H9 (cell line): ENCODE data around the gene TPM4. TPM values are rescaled to one million over a fixed set of nuclear protein-coding genes. Genes with fewer than 3 reads are reported as not detected.

Source experiments
- DNase-seq: peaks from one replicate; pipeline ENCODE4 v3.0.0-alpha.2; 2017
- H2AFZ ChIP-seq: one replicate; pipeline ENCODE4 v1.6.1; 2013; ENCODE audit warnings: mild to moderate bottlenecking, low read length, control low read depth, moderate library complexity
- H2AK5ac ChIP-seq: 2 replicates; pipeline ENCODE4 v1.6.1; 2013; ENCODE audit warnings: low read length, control low read depth, mixed read lengths; ENCODE audit not compliant: insufficient read length
- H2BK120ac ChIP-seq: one replicate; pipeline ENCODE4 v1.6.1; 2013; ENCODE audit warnings: low read depth, mild to moderate bottlenecking, low read length, control low read depth, inconsistent platforms; ENCODE audit not compliant: poor library complexity, severe bottlenecking
- H2BK12ac ChIP-seq: 2 replicates; pipeline ENCODE4 v1.6.1; 2013; ENCODE audit warnings: low read length, control low read depth, mixed read lengths, low read depth; ENCODE audit not compliant: insufficient read length
- H2BK15ac ChIP-seq: 2 replicates; pipeline ENCODE4 v1.6.1; 2013; ENCODE audit warnings: low read depth, low read length, control low read depth
- H2BK20ac ChIP-seq: one replicate; pipeline ENCODE4 v1.6.1; 2013; ENCODE audit warnings: low read depth, mild to moderate bottlenecking, low read length, control low read depth, inconsistent platforms; ENCODE audit not compliant: poor library complexity, severe bottlenecking
- H2BK5ac ChIP-seq: 2 replicates; pipeline ENCODE4 v1.6.1; 2013; ENCODE audit warnings: low read length, control low read depth, mixed read lengths; ENCODE audit not compliant: insufficient read length
- H3K14ac ChIP-seq: 2 replicates; pipeline ENCODE4 v1.6.1; 2013; ENCODE audit warnings: low read length, control low read depth; ENCODE audit not compliant: insufficient read depth
- H3K18ac ChIP-seq: 2 replicates; pipeline ENCODE4 v1.6.1; 2013; ENCODE audit warnings: low read depth, mild to moderate bottlenecking, mixed read lengths, low read length, control low read depth; ENCODE audit not compliant: insufficient read length
- H3K23ac ChIP-seq: 2 replicates; pipeline ENCODE4 v1.6.1; 2013; ENCODE audit warnings: low read length, control low read depth, mixed read lengths, low read depth; ENCODE audit not compliant: insufficient read length
- H3K23me2 ChIP-seq: 2 replicates; pipeline ENCODE4 v1.6.1; 2013; ENCODE audit warnings: low read depth, mild to moderate bottlenecking, mixed read lengths, low read length, control low read depth; ENCODE audit not compliant: insufficient read length, poor library complexity, severe bottlenecking
- H3K27ac ChIP-seq: 2 replicates; pipeline ENCODE4 v1.5.1; 2013; ENCODE audit warnings: low read length, control low read depth, mixed read lengths, low read depth; ENCODE audit not compliant: insufficient read length
- H3K27me3 ChIP-seq: 2 replicates; pipeline ENCODE4 v1.6.1; 2013; ENCODE audit warnings: low read length, control low read depth, inconsistent platforms; ENCODE audit not compliant: insufficient read depth
- H3K4ac ChIP-seq: 2 replicates; pipeline ENCODE4 v1.6.1; 2013; ENCODE audit warnings: low read depth, mild to moderate bottlenecking, control low read depth, inconsistent platforms, low read length, moderate library complexity
- H3K4me1 ChIP-seq: 2 replicates; pipeline ENCODE4 v1.6.1; 2013; ENCODE audit warnings: low read length, control low read depth, inconsistent platforms; ENCODE audit not compliant: insufficient read depth
- H3K4me2 ChIP-seq: 2 replicates; pipeline ENCODE4 v1.6.1; 2013; ENCODE audit warnings: low read length, control low read depth, mixed read lengths; ENCODE audit not compliant: insufficient read length, insufficient read depth
- H3K56ac ChIP-seq: 2 replicates; pipeline ENCODE4 v1.6.1; 2013; ENCODE audit warnings: low read depth, mild to moderate bottlenecking, mixed read lengths, low read length, control low read depth; ENCODE audit not compliant: insufficient read length
- H3K79me1 ChIP-seq: 2 replicates; pipeline ENCODE4 v1.6.1; 2013; ENCODE audit warnings: low read depth, mild to moderate bottlenecking, moderate library complexity, low read length, control low read depth, inconsistent platforms; ENCODE audit not compliant: insufficient read depth, poor library complexity, severe bottlenecking
- H3K79me2 ChIP-seq: 2 replicates; pipeline ENCODE4 v1.6.1; 2013; ENCODE audit warnings: low read length, control low read depth, inconsistent platforms; ENCODE audit not compliant: insufficient read depth
- H3K9ac ChIP-seq: 2 replicates; pipeline ENCODE4 v1.6.1; 2013; ENCODE audit warnings: low read length, control low read depth, mixed read lengths; ENCODE audit not compliant: insufficient read length; ENCODE audit errors: extremely low read depth
- H3K9me3 ChIP-seq: one replicate; pipeline ENCODE4 v1.6.1; 2013; ENCODE audit warnings: low read depth, low read length, inconsistent platforms; ENCODE audit not compliant: control insufficient read depth
- H3T11ph ChIP-seq: one replicate; pipeline ENCODE4 v1.6.1; 2013; ENCODE audit warnings: mild to moderate bottlenecking, low read length, control low read depth, inconsistent platforms
- H4K20me1 ChIP-seq: one replicate; pipeline ENCODE4 v1.6.1; 2013; ENCODE audit not compliant: control insufficient read depth, insufficient read length, insufficient read depth
- H4K5ac ChIP-seq: 2 replicates; pipeline ENCODE4 v1.6.1; 2013; ENCODE audit warnings: low read depth, mild to moderate bottlenecking, mixed read lengths, low read length, control low read depth; ENCODE audit not compliant: insufficient read length
- H4K8ac ChIP-seq: replicated peaks from 2 replicates; pipeline ENCODE4 v1.6.1; 2013; ENCODE audit warnings: low read length, control low read depth, mixed read lengths, low read depth; ENCODE audit not compliant: insufficient read length
- H4K91ac ChIP-seq: 2 replicates; pipeline ENCODE4 v1.6.1; 2013; ENCODE audit warnings: low read depth, mild to moderate bottlenecking, moderate library complexity, mixed read lengths, low read length, control low read depth; ENCODE audit not compliant: insufficient read length
- H3K27ac Mint-ChIP-seq, 3 experiments: 2 replicates in 2 of 3; 3 replicates in 1 of 3; pipeline ENCODE4 v1.8.0; 2020 to 2021; ENCODE audit warnings: mixed read lengths in 3 of 3, mild to moderate bottlenecking in 1 of 3, moderate library complexity in 1 of 3
- H3K27me3 Mint-ChIP-seq: 2 replicates; pipeline ENCODE4 v1.8.0; 2021; ENCODE audit warnings: low read depth, mild to moderate bottlenecking, moderate library complexity, mixed read lengths
- H3K36me3 Mint-ChIP-seq, 3 experiments: 2 replicates in 2 of 3; 3 replicates in 1 of 3; pipeline ENCODE4 v1.8.0; 2020 to 2021; ENCODE audit warnings: low read depth in 3 of 3, mixed read lengths in 3 of 3; ENCODE audit not compliant: insufficient read depth in 1 of 3
- H3K4me1 Mint-ChIP-seq, 2 experiments: 2 replicates each; pipeline ENCODE4 v1.8.0; 2020; ENCODE audit warnings: mixed read lengths in 2 of 2
- H3K4me3 Mint-ChIP-seq, 2 experiments: 2 replicates in 1 of 2; 3 replicates in 1 of 2; pipeline ENCODE4 v1.8.0; 2020 to 2021; ENCODE audit warnings: mild to moderate bottlenecking in 2 of 2, mixed read lengths in 2 of 2, moderate library complexity in 1 of 2
- H3K9me3 Mint-ChIP-seq, 2 experiments: 2 replicates in 1 of 2; 3 replicates in 1 of 2; pipeline ENCODE4 v1.8.0; 2020; ENCODE audit warnings: mild to moderate bottlenecking in 2 of 2, mixed read lengths in 2 of 2, moderate library complexity in 1 of 2
- WGBS: extraction: QIAGEN DNeasy Blood & Tissue Kit; methylation state at CpG from one replicate; pipeline ENCODE4 v1.1.7; 2013; ENCODE audit warnings: missing lambda C conversion rate, low lambda C conversion rate, mixed read lengths; ENCODE audit not compliant: insufficient read length; ENCODE audit errors: extremely low coverage; 5-methylcytosine and 5-hydroxymethylcytosine counted together
- total RNA-seq: library from RNA; stranded (reverse); gene quantifications from 2 replicates; pipeline ENCODE4 v1.2.1, GENCODE V29; 2021
- TF ChIP-seq, protein P1 (sequence below): fragments of 200-600 bp; sonication (generic); conservative IDR thresholded peaks from 3 replicates; pipeline ENCODE4 v1.8.0; 2021; ENCODE audit warnings: antibody characterized with exemption, mild to moderate bottlenecking

TPM4 gene
- total RNA-seq, 1 experiment from 2014 or later, result 431 TPM

- H2BK12ac ChIP-seq, result no peak overlapping the region
- TF ChIP-seq, protein P1, sequence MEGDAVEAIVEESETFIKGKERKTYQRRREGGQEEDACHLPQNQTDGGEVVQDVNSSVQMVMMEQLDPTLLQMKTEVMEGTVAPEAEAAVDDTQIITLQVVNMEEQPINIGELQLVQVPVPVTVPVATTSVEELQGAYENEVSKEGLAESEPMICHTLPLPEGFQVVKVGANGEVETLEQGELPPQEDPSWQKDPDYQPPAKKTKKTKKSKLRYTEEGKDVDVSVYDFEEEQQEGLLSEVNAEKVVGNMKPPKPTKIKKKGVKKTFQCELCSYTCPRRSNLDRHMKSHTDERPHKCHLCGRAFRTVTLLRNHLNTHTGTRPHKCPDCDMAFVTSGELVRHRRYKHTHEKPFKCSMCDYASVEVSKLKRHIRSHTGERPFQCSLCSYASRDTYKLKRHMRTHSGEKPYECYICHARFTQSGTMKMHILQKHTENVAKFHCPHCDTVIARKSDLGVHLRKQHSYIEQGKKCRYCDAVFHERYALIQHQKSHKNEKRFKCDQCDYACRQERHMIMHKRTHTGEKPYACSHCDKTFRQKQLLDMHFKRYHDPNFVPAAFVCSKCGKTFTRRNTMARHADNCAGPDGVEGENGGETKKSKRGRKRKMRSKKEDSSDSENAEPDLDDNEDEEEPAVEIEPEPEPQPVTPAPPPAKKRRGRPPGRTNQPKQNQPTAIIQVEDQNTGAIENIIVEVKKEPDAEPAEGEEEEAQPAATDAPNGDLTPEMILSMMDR, result peak; percentile 37; the same call in 1 of the 3 replicates
- H4K20me1 ChIP-seq, result no peaks in the 10 kb centered on the region
- H3K4ac ChIP-seq, result no peak overlapping the region
- no peaks in the 10 kb centered on the region for H3K4me1 ChIP-seq
- H2AFZ ChIP-seq, result no peak overlapping the region
- peaks cover 11% of the 10 kb centered on the region; the same call in 1 of the 2 replicates for H3K79me2 ChIP-seq
- no peak overlapping the region for H3K23ac ChIP-seq
- H4K91ac ChIP-seq, result no peak overlapping the region
- no CpG with 5 or more reads among the region's 11 CpGs for WGBS
- H4K8ac ChIP-seq, result no peak overlapping the region
- no peak overlapping the region for H3K27ac ChIP-seq
- no peak overlapping the region for H3K14ac ChIP-seq
- Mint-ChIP-seq H3K4me3 (0 out of 5 replicates have a peak overlapping the region, but pooled peaks of 1 of the 2 experiments have one; percentile 53), H3K27me3 (no peaks in the 10 kb centered on the region), H3K27ac (peak overlapping the region in 1 of 3 experiments; percentile 20; a peak in 1 of 7 replicates), H3K36me3 (peaks cover 24 to 64% (median 50%) of the 10 kb centered on the region in 3 experiments; a peak in 6 of 7 replicates), H3K9me3 (no peaks in the 10 kb centered on the region), H3K4me1 (peaks cover 2 to 4% of the 10 kb centered on the region in 2 experiments)
- no peak overlapping the region for H2AK5ac ChIP-seq
- H2BK5ac ChIP-seq, result no peak overlapping the region
- H3T11ph ChIP-seq, result no peak overlapping the region
- H4K5ac ChIP-seq, result no peak overlapping the region
- H3K9me3 ChIP-seq, result no peaks in the 10 kb centered on the region
- no peak overlapping the region for H3K56ac ChIP-seq
- no peak overlapping the region for H2BK20ac ChIP-seq
- peak; percentile 51 for DNase-seq
- no peak overlapping the region for H3K18ac ChIP-seq
- H3K4me2 ChIP-seq, result no peak overlapping the region
- H3K23me2 ChIP-seq, result peaks cover under 1% of the 10 kb centered on the region
- H3K27me3 ChIP-seq, result no peaks in the 10 kb centered on the region
- H2BK120ac ChIP-seq, result no peak overlapping the region
- H2BK15ac ChIP-seq, result no peak overlapping the region
- H3K9ac ChIP-seq, result no peak overlapping the region
- H3K79me1 ChIP-seq, result peaks cover 7% of the 10 kb centered on the region
These were observed 41.3 kb downstream of the TPM4 start for GRCh38 chr19:16117594-16118033.
